NCI-H2196 (cell line): Measurements from ENCODE around the gene MYLK2.
"Not testable (repeated sequence)": the region's sequence is repeated elsewhere in the genome, so short reads cannot be mapped to it uniquely, and the experiment has no call there.

Source experiments
- DNase-seq: peaks from one replicate; lab custom pipeline; 2025; ENCODE audit not compliant: unreplicated experiment; lab: John Stamatoyannopoulos, UW

The MYLK2 gene

GRCh38 chr20:31815408-31816188 is 3.6 kb upstream of the MYLK2 start:
- DNase-seq, result peak; percentile 65

DNA sequence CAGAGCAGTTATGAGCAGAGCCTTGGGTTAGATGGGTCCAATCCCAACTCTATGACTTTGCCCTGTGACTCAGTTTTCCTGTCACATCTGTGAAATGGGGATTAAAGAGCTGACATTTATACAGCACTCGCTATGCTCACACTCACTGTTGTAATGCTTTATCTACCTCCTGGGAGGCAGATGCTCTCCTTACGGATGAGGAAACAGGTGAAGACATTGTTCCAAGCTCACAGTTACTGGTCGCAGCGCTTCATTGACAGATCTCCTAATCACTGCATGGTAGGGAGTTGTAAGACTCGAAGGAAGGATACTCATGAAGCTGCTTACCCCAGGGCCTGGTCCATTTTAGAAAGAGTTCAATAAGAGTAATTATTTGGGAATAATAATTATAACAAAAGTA is 2.9 kb upstream of the MYLK2 start:
- DNase-seq, result no peak

DNA sequence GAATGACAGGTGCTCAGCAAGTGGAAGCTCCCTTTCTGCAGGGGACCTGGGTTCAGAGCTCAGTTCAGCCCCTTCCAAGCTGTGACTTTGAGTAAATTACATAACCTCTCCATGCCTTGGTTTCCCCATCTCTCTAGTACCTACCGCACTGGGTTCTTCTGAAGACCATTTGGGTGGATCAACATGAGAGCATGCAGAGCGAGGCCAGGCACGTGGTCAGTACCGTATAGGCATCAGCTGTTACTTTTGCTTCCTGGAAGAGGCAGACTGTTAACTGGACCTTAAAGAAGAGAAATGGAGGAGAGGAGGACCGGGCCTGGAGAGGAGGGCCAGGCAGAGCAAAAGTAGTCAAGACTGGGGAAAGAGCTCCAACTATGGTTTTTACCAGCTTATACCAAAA is 1.7 kb upstream of the MYLK2 start:
- no peak for DNase-seq

DNA sequence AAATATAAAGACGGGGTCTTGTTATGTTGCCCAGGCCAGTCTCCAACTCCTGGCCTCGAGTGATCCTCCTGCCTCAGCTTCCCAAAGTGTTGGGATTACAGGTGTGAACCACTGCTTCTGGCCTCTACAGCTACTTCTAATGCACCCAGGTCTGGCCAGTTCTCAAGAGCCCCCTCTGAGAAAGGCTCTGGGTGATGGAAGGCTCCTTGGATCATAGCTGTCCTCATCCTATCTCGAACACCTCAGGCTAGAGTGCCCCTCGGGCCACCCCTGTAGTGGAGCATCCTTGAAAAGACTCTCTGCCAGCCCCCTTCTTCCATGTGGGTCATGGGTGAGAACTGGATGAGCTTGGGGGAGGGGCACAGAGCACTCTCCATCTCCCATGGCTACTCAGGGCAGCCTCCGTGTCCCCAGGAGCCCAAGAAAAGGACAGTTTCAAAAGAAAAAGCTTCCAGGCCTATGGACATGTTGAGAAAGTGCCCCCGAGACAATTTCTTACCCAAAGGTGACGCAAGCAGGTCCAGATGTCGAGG is 714 bp upstream of the MYLK2 start:
- no peak for DNase-seq

GRCh38 chr20:31820228-31820627 is 1.1 kb downstream of the MYLK2 start:
- no peak for DNase-seq

GRCh38 chr20:31821427-31821826 is 2.3 kb downstream of the MYLK2 start:
- no peak for DNase-seq

DNA sequence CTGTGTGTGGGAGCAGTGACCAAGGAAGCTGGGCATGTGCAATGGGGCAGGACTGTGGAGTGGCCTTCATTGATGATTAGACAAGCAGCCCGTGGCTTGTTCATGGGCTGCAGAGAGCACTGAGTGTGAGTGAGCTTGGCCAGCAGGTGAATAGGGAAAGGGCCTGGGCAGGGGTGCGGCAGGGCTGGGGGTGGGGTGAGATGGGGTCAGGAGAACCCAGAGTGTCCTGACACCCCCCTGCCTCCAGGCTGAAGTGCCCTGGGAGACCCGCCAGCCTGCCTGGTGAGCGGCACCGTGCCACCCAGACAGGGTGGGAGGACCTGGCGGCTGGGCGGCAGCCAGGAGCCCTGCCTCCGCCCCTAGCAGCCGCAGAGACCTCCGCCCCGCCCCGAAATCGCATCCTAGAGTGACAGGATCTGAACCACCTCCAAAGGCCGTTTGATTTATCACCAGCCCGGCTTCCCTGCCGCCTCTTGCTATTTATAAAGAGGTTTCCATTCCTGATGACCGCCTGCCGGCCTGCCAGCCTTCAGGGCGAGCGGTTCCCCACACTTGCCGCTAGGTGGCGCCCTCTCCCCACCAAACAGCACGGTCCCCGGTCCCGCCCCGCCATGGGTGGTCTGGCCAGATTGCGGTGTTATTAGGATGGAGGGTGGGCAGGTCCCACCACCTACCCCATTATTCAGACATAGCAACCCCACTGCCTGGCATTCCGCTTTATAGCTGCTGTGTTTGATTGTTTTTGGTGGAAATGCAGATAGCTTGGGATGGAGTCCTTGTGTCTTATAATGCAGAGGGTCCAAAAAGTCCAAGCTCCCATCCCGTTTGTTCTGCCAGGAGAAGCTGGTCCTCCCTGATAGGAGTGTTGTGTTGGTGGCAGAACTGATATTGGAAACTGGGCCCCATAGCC is 3.5 kb downstream of the MYLK2 start:
- peak; percentile 95 for DNase-seq

DNA sequence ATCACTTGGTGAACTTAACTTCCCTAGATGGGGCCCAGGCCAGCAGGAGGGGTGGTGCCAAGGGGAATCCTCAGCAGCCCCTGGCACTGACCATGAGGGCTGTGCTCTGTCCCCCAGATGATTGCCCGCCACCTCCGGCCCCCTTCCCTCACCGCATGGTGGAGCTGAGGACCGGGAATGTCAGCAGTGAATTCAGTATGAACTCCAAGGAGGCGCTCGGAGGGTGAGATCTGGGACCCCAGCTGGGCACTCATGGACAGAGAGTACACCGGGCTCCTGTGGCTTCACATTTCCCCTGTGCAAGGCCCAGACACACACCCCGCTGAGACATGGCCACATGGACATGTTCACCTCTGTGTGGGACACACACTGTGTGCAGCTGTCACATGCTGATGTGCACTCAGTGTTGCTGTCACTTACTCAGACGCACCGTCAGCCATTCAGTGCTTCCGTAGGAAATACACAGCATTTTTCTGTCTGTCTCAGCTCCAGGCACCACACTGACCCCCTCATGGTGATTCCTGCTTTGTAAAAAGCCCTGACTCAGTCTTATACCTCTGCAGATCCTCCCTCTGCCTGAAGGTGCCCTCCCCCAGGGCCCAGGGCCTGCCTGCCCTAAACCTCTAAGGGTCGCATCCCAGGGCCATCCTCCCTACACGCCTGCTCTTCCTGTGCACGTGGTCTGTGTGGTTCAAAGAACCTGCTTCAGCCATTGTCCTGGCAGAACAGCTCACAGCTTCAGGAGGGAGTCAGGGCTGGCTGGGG is 4.4 kb downstream of the MYLK2 start:
- no peak for DNase-seq

GRCh38 chr20:31824125-31824485 is 4.9 kb downstream of the MYLK2 start:
- no peak for DNase-seq

- DNase-seq, result no peak
Observed at GRCh38 chr20:31824554-31825313, 5.6 kb downstream of the MYLK2 start.

DNA sequence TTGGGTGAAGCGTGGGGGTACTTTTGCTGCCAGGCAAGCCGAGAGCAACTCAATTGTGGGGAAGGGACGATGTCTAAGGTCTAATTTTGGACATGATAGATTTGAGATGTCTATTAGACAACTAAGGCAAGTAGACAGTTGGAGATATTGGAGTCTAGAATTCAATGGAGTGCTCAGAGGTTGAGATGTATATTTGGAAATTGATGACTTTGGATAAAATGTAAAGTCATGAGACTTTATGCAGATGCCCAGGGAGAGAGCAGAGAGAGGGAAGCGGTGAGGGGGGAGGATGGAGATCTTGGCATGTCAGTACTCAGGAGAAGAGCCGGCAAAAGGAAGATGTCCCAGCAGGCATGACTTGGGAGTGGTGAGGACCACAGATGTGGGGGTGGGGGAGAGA is 6.9 kb downstream of the MYLK2 start:
- DNase-seq, result no peak

GRCh38 chr20:31827059-31827458 is 7.9 kb downstream of the MYLK2 start:
- DNase-seq, result no peak

DNA sequence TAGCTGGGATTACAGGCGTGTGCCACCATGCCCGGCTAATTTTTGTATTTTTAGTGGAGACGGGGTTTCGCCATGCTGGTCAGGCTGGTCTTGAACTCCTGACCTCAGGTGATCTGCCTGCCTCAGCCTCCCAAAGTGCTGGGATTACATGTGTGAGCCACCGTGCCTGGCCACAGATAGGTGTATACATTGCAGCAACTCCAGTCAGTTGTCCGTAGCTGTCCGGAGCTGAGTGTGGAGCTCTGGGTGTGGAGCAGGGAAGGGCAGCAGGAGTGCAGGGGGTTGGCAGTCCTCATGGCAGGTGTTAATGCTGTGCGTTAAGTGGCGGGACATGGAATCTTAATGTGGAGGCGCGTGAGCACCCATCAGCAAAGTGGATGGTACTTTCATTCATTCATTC is 8.9 kb downstream of the MYLK2 start:
- DNase-seq, result not testable (repeated sequence)

- no peak for DNase-seq
Observed at GRCh38 chr20:31829731-31830130, 10.6 kb downstream of the MYLK2 start.

GRCh38 chr20:31830406-31830981 is 11.3 kb downstream of the MYLK2 start:
- DNase-seq, result no peak

- DNase-seq, result no peak
Observed at GRCh38 chr20:31831211-31831610, 12.1 kb downstream of the MYLK2 start.

DNA sequence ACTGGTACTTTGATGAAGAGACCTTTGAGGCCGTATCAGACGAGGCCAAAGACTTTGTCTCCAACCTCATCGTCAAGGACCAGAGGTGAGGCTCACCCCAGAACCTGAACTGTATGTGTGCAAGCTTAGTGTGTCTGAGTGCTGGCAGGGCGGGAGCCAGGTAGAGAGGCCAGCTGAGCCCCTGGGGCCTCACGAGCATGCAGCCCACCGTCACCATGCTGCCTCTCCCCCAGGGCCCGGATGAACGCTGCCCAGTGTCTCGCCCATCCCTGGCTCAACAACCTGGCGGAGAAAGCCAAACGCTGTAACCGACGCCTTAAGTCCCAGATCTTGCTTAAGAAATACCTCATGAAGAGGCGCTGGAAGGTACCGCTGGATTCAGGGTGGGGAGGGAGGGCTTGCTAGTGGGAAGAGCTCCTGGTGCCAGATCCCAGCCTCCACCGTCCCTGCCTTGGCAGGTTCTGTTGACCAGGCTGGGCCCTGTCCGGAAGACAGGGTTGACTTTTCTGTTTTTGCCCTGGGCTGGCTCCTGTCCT is 12.7 kb downstream of the MYLK2 start:
- no peak for DNase-seq

DNA sequence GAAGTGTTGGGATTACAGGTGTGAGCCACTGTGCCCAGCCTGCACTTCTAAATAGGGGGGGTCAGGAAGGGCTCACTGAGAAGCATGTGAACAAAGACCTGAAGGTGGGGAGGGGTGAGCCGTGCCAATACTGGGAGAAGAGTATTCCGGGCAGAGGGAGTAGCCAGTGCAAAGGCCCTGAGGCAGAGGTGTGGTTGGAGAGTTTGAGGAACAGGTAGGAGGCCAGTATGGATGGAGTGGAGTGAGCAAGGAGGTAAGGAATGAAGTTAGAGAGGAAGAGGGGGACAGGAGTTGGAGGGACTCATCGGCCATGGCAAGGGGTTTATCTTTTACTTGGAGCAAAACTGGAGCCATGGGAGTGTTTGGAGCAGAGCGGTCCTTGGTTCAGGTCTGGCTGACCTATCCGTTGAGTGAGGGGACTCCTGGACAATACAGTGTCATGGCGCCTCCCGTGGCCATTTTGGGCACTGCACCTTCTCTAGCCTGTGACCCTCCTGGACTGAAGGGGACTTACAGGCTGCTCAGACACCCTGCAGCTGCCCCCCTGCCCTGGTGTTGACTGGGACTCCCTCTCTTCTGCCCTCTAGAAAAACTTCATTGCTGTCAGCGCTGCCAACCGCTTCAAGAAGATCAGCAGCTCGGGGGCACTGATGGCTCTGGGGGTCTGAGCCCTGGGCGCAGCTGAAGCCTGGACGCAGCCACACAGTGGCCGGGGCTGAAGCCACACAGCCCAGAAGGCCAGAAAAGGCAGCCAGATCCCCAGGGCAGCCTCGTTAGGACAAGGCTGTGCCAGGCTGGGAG is 14.2 kb downstream of the MYLK2 start:
- DNase-seq, result peak; percentile 68

GRCh38 chr20:31833931-31834521 is 14.9 kb downstream of the MYLK2 start:
- DNase-seq, result no peak
